ENCODE measurements around the gene CCDC116. TPM values are rescaled to one million over a fixed set of nuclear protein-coding genes. Genes with fewer than 3 reads are reported as not detected.

Gene CCDC116
- total RNA-seq, 2 donors from 2014 or later = 0.27 to 3.1 TPM

GRCh38 chr22:21629255-21630149 lies 3.1 kb upstream of the CCDC116 start, which contains the start of gene YDJC:
Gene YDJC (minus strand): TSS chr22:21630022. CDS start chr22:21630014, 8 bp downstream.
- H3K9me3 ChIP-seq = no peaks in the 10 kb centered on the region
- intact Hi-C loops (cut with DNase I) = no loop called here
- H3K27me3 ChIP-seq (replicated peaks; ENCODE audit: insufficient read depth) = no peaks in the 10 kb centered on the region
- H3K4me1 ChIP-seq (replicated peaks) = peaks cover 11% of the 10 kb centered on the region
- peak; percentile 56 for TF ChIP-seq POLR2A (IDR thresholded peaks at IDR 0.05)
- TF ChIP-seq CTCF (IDR thresholded peaks at IDR 0.05) = peak; percentile 38 to 95 (median 83)
- TF ChIP-seq POLR2AphosphoS5 (IDR thresholded peaks at IDR 0.05) = peak; percentile 78
- no peaks in the 10 kb centered on the region for H3K36me3 ChIP-seq
- under 1% methylated on average over 70 of the region's 93 CpGs for WGBS
- DNase-seq (ENCODE audit: low spot score) = peak; percentile 93
- peak within 1 kb of the TSS; percentile 74 to 92 for H3K4me3 ChIP-seq
- peak within 1 kb of the TSS; percentile 79 to 82 for H3K27ac ChIP-seq

- Histone ChIP-seq H3K9me3 (no peaks in the 10 kb centered on the region), H3K27me3 (replicated peaks; ENCODE audit: insufficient read depth) (no peaks in the 10 kb centered on the region), H3K4me3 (no peak overlapping the region), H3K27ac (peak overlapping the region in 1 of 2 donors; percentile 17), H3K36me3 (no peaks in the 10 kb centered on the region), H3K4me1 (replicated peaks) (peaks cover 8% of the 10 kb centered on the region)
- TF ChIP-seq POLR2A (IDR thresholded peaks at IDR 0.05) = no peak
- no peak for TF ChIP-seq POLR2AphosphoS5 (IDR thresholded peaks at IDR 0.05)
- no peak for TF ChIP-seq CTCF (IDR thresholded peaks at IDR 0.05)
- 93% methylated on average over 4 of the region's 4 CpGs for WGBS
- intact Hi-C loops (cut with DNase I) = no loop called here
- DNase-seq (ENCODE audit: low spot score) = no peak
Observed at GRCh38 chr22:21631025-21631424, 1.5 kb upstream of the CCDC116 start.

- intact Hi-C loops (cut with DNase I) = no loop called here
- no peak overlapping the region for H3K4me3 ChIP-seq
- no peaks in the 10 kb centered on the region for H3K9me3 ChIP-seq
- no peaks in the 10 kb centered on the region for H3K36me3 ChIP-seq
- no peak overlapping the region for H3K27ac ChIP-seq
- no peaks in the 10 kb centered on the region for H3K27me3 ChIP-seq (replicated peaks; ENCODE audit: insufficient read depth)
- H3K4me1 ChIP-seq (replicated peaks) = peaks cover 8% of the 10 kb centered on the region
- 90% methylated on average over 18 of the region's 18 CpGs for WGBS
- no peak for DNase-seq (ENCODE audit: low spot score)
- TF ChIP-seq POLR2AphosphoS5 (IDR thresholded peaks at IDR 0.05) = no peak
- TF ChIP-seq CTCF (IDR thresholded peaks at IDR 0.05) = no peak
- no peak for TF ChIP-seq POLR2A (IDR thresholded peaks at IDR 0.05)
Observed at GRCh38 chr22:21632931-21633330, 371 bp downstream of the CCDC116 start.

GRCh38 chr22:21633481-21633880 lies 921 bp downstream of the CCDC116 start:
- Histone ChIP-seq H3K27me3 (replicated peaks; ENCODE audit: insufficient read depth) (no peaks in the 10 kb centered on the region), H3K27ac (no peak overlapping the region), H3K4me1 (replicated peaks) (peaks cover 5% of the 10 kb centered on the region), H3K4me3 (no peak overlapping the region), H3K9me3 (no peaks in the 10 kb centered on the region), H3K36me3 (no peaks in the 10 kb centered on the region)
- no peak for DNase-seq (ENCODE audit: low spot score)
- 94% methylated on average over 4 of the region's 4 CpGs for WGBS
- no peak for TF ChIP-seq CTCF (IDR thresholded peaks at IDR 0.05)
- intact Hi-C loops (cut with DNase I) = no loop called here

- Histone ChIP-seq H3K27ac (no peak overlapping the region), H3K27me3 (replicated peaks; ENCODE audit: insufficient read depth) (no peaks in the 10 kb centered on the region), H3K36me3 (no peaks in the 10 kb centered on the region), H3K4me1 (replicated peaks) (no peaks in the 10 kb centered on the region), H3K9me3 (no peaks in the 10 kb centered on the region), H3K4me3 (no peak overlapping the region)
- 97% methylated on average over 14 of the region's 16 CpGs for WGBS
- DNase-seq (ENCODE audit: low spot score) = no peak
- intact Hi-C loops (cut with DNase I) = no loop called here
- TF ChIP-seq CTCF (IDR thresholded peaks at IDR 0.05) = no peak
- TF ChIP-seq POLR2AphosphoS5 (IDR thresholded peaks at IDR 0.05) = no peak
- TF ChIP-seq POLR2A (IDR thresholded peaks at IDR 0.05) = no peak
Observed at GRCh38 chr22:21634081-21634480, 1.5 kb downstream of the CCDC116 start.

All from prostate gland (tissue), 2 donors.